Measurements from ENCODE around the gene CFLAR.

The CFLAR gene

DNA sequence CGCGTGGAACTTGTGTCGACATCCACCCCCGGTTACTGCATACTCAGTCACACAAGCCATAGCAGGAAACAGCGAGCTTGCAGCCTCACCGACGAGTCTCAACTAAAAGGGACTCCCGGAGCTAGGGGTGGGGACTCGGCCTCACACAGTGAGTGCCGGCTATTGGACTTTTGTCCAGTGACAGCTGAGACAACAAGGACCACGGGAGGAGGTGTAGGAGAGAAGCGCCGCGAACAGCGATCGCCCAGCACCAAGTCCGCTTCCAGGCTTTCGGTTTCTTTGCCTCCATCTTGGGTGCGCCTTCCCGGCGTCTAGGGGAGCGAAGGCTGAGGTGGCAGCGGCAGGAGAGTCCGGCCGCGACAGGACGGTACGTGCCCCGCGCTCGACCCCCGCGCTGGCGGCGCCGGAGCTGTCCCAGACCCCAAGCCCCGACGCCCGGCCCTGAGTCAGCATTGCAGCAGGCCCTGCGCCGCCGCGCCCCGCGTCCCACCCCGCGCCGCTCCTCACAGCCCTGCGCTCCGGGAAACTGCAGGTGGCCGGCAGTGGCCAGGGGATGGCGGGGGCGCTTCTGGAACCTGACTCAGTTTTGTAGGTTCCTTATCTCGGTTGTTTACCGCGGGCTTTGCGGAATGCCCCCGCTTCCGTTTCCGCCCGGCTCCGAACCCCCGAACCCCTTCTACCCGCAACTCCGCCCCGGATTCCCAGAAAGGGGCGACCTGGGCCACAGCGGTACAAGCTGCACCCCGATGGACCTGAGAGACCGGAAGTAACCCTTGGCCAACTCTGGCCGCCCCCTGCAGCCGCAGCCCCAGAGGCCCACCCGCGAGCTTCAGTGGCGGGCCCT lies at the start of gene CFLAR:
CFLAR (plus strand) TSS at position 50 of the 844 bp plus-strand sequence. CDS start 13,702 bp downstream, outside the sequence.
- peak within 1 kb of the TSS; percentile 98 for H3K4me3 Mint-ChIP-seq
- no peaks in the 10 kb centered on the region for H3K27me3 Mint-ChIP-seq
- peaks cover 12% of the 10 kb centered on the region for H3K36me3 Mint-ChIP-seq (ENCODE audit: low read depth)
- DNase-seq (peak; percentile 86), ATAC-seq (peak; percentile 38)
- H3K4me1 Mint-ChIP-seq: peaks cover 41% of the 10 kb centered on the region
- no peaks in the 10 kb centered on the region for H3K9me3 Mint-ChIP-seq
- peak within 1 kb of the TSS; percentile 99 for H3K27ac Mint-ChIP-seq

DNA sequence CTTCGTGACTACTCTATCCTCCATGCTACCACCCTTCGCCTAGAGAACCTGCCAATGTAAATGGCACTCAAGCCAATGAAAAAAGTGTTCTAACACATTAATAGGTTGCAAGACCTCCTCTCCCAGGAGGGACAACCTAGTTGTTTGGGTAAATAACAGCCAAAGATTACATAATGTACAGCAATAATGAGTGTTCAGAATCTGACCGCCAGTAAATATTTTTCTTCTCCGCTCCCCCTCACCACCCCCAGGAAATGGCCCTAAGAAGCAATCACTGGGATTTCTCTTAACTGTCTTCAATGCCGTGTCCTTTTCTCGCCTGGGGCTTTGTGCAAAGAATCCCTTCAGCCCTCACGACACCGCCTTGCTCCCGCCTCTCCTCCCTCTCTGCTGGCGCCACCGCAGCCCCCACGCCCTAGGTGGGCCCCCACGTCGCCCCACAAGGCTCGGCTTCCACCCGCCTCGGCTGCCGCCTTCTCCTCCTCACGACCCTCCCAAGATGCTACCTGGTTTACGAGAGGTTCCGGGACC lies 45.0 kb upstream of the CFLAR start:
- Mint-ChIP-seq H3K36me3 (ENCODE audit: low read depth) (peaks cover 3% of the 10 kb centered on the region), H3K4me3 (peak overlapping the region; percentile 89), H3K27me3 (no peaks in the 10 kb centered on the region), H3K9me3 (no peaks in the 10 kb centered on the region), H3K27ac (peak overlapping the region; percentile 92), H3K4me1 (peaks cover 63% of the 10 kb centered on the region)
- no peak for DNase-seq
- ATAC-seq: peak; percentile 34

DNA sequence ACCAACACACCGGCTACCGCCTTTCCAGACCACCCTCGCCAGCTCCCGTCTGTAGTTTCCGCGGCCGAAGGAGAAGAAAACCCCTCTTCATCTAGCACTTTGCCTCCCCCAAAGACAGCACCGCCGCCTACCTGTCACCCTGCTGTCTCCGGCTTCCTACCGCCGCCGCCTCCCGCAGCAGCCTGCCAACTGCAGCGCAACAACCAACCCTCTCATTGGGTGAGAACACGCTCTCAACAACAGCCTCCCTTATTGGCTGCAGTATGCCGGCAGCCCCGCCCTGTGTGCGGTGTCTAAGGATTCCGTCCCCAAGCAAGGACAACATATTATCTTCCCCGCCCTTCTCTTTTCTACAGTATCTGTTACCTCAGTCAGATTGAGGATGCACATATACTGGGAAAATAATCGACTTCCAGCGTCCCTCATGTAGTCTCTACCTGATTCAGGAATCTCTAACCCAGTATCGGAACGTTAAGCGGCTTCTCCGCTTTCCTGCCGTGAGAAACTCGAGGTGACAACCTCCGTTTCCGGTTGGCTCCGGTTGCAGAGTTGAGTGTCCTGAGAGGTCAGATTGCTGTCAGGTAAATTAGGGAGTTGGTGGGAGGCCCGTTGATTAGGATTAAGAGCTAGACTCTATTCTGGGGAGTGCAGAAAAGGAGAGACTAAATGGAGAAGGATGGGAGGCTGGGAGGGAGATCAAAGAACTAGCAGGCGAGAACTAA lies 44.3 kb upstream of the CFLAR start, which contains the start of the genes HYCC2 and NDUFB3:
HYCC2 (minus strand) TSS at position 193 of the 722 bp plus-strand sequence. CDS start 47,662 bp downstream, outside the sequence.
NDUFB3 (plus strand) TSS at position 523 of the 722 bp plus-strand sequence. CDS start 6,882 bp downstream, outside the sequence.
- ATAC-seq: peak; percentile 99

DNA sequence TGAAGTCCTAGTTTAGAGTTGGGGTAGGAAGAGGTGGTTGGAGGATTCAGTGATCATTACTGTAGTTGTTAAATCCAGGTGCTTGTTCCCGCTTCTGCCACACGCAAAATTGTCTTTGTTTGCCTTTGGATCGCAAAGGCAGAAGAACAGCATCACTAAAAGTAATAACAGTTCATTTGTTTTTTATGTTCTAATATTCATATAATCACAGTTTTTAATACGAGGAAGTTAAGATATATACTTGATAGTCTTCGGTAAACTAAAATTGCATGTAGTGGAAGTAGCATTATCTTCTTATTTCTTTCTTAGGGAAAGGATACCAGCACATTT lies 43.8 kb upstream of the CFLAR start:
- Mint-ChIP-seq H3K4me3 (peak overlapping the region; percentile 89), H3K4me1 (peaks cover 53% of the 10 kb centered on the region), H3K9me3 (no peaks in the 10 kb centered on the region), H3K27me3 (no peaks in the 10 kb centered on the region), H3K27ac (peak overlapping the region; percentile 92), H3K36me3 (ENCODE audit: low read depth) (peaks cover 3% of the 10 kb centered on the region)
- no peak for DNase-seq
- no peak for ATAC-seq

More for the DNA sequence above, 44.3 kb upstream of the CFLAR start, which contains the start of the genes HYCC2 and NDUFB3:
- Mint-ChIP-seq H3K27me3 (no peaks in the 10 kb centered on the region), H3K9me3 (no peaks in the 10 kb centered on the region), H3K4me3 (peak within 1 kb of the TSS; percentile 89), H3K4me1 (peaks cover 58% of the 10 kb centered on the region), H3K27ac (peak within 1 kb of the TSS; percentile 92), H3K36me3 (ENCODE audit: low read depth) (peaks cover 3% of the 10 kb centered on the region)
- DNase-seq: peak; percentile 89

DNA sequence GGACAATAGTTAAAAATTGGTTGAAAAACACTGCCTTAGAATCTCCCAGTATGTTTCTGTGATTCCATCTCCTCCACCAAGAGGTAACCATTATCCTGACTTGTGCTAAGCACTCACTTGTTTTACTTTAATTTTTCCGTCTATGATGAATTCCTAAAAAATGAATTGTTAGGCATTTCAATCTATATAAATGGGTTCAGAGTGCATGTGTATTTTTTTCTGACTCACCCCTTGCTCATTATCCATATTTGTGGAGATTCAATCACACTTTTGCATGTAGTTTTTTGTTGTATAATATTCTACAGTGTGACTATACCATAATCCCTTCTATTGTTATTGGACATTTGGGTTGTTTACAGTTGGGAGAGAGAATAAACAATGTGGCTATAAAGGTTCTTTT lies 42.9 kb upstream of the CFLAR start:
- ATAC-seq (no peak), DNase-seq (no peak)
- Mint-ChIP-seq H3K4me1 (peaks cover 53% of the 10 kb centered on the region), H3K36me3 (ENCODE audit: low read depth) (peaks cover 3% of the 10 kb centered on the region), H3K9me3 (no peaks in the 10 kb centered on the region), H3K27me3 (no peaks in the 10 kb centered on the region), H3K4me3 (peak overlapping the region; percentile 89), H3K27ac (peak overlapping the region; percentile 14)

DNA sequence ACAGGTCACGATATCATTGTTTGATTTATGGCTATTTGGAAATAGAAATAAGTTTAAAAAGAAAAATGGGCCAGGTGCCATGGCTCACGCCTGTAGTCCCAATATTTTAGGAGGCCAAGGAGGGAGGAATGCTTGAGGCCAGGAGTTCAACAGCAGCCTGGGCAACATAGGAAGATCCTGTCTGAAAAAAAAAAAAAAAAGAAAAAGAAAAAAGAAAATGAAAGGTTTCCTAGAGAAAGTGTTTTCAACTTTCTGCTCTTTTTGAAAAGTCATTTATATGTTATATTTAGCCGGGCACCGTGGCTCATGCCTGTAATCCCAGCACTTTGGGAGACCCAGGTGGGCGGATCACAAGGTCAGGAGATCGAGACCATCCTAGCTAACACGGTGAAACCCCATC lies 41.0 kb upstream of the CFLAR start:
- H3K27me3 Mint-ChIP-seq: no peaks in the 10 kb centered on the region
- H3K4me1 Mint-ChIP-seq: peaks cover 39% of the 10 kb centered on the region
- ATAC-seq (no peak), DNase-seq (no peak)
- H3K27ac Mint-ChIP-seq: no peak overlapping the region
- H3K36me3 Mint-ChIP-seq (ENCODE audit: low read depth): peaks cover 7% of the 10 kb centered on the region
- no peak overlapping the region for H3K4me3 Mint-ChIP-seq
- H3K9me3 Mint-ChIP-seq: no peaks in the 10 kb centered on the region

DNA sequence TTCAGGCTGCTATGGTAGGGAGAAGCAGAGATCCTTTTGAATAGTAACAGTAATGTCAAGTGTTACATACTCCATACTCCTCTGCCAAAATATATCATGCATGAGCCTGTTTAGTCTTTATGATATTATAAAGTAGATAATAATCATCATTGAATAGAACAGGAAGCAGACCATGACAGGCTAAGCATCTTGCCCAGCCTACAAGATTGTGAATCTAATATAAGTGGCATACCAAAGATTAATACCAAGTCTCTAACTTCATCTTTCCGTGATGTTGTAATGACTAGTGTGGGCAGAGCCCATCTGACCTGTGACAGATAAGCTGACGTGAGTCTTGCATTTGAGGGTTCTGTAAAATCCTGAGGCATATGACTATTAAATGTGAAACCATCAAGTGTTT lies 31.1 kb upstream of the CFLAR start:
- Mint-ChIP-seq H3K27me3 (no peaks in the 10 kb centered on the region), H3K9me3 (no peaks in the 10 kb centered on the region), H3K4me3 (no peak overlapping the region), H3K4me1 (peaks cover 3% of the 10 kb centered on the region), H3K27ac (peak overlapping the region; percentile 2), H3K36me3 (ENCODE audit: low read depth) (peaks cover 28% of the 10 kb centered on the region)
- ATAC-seq (no peak), DNase-seq (no peak)

DNA sequence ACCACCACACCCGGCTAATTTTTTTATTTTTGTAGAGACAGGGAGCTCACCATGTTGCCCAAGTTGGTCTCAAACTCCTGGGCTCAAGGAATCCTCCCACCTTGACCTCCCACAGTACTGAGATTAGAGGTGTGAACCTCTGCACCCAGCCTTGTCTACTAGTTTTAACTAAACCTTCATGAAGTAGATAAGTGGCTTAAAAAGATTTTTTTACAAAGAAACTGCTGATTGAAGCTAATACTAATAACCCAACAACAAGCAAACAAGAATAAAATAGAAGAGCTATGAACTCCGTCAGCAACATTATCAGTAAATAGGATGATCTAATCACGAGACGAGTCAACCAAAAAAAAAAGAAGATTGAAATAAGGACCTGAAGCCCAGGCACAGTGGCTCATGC lies 25.4 kb upstream of the CFLAR start:
- H3K4me1 Mint-ChIP-seq: peaks cover 3% of the 10 kb centered on the region
- ATAC-seq: no peak
- H3K27ac Mint-ChIP-seq: no peak overlapping the region
- H3K36me3 Mint-ChIP-seq (ENCODE audit: low read depth): peaks cover 16% of the 10 kb centered on the region
- no peak for DNase-seq
- H3K27me3 Mint-ChIP-seq: no peaks in the 10 kb centered on the region
- H3K4me3 Mint-ChIP-seq: no peak overlapping the region
- no peaks in the 10 kb centered on the region for H3K9me3 Mint-ChIP-seq

DNA sequence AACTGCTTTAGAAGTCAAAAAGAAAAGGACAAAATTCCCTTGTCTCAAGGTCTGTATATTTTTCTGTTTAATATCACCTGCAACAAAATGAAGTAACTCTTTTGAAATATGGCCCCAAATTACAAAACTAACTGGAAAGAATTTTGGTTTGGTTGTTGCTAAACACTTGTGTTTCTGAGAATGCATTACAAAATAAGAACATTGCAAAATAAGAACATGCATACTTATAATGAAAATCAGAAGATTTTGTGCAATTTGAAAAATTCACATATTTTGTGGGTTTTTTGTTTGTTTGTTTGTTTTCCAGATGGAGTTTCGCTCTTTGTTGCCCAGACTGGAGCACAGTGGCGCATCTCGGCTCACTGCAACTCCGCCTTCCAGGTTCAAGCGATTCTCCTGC lies 22.4 kb upstream of the CFLAR start:
- Mint-ChIP-seq H3K27me3 (no peaks in the 10 kb centered on the region), H3K9me3 (no peaks in the 10 kb centered on the region), H3K4me1 (peaks cover 3% of the 10 kb centered on the region), H3K36me3 (ENCODE audit: low read depth) (peaks cover 4% of the 10 kb centered on the region), H3K4me3 (no peak overlapping the region), H3K27ac (no peak overlapping the region)
- ATAC-seq: no peak
- DNase-seq: no peak

DNA sequence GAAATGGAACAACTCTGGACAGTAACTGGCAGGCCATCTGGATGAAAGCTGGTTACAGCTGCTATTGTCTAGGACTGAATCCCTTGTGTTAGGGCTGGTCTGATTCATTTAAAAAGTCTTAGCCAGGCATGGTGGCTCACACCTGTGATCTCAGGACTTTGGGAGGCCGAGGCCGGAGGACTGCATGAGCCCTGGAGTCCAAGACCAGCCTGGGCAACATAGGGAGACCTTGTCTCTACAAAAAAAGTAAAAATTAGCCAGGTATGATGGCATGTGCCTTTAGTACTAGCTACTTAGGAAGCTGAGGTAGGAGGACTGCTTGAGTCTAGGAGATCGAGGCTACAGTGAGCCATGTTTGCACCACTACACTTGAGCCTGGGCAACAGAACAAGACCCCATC lies 15.5 kb upstream of the CFLAR start:
- no peaks in the 10 kb centered on the region for H3K9me3 Mint-ChIP-seq
- no peaks in the 10 kb centered on the region for H3K27me3 Mint-ChIP-seq
- DNase-seq (no peak), ATAC-seq (no peak)
- no peaks in the 10 kb centered on the region for H3K4me1 Mint-ChIP-seq
- no peak overlapping the region for H3K4me3 Mint-ChIP-seq
- no peaks in the 10 kb centered on the region for H3K36me3 Mint-ChIP-seq (ENCODE audit: low read depth)
- no peak overlapping the region for H3K27ac Mint-ChIP-seq

DNA sequence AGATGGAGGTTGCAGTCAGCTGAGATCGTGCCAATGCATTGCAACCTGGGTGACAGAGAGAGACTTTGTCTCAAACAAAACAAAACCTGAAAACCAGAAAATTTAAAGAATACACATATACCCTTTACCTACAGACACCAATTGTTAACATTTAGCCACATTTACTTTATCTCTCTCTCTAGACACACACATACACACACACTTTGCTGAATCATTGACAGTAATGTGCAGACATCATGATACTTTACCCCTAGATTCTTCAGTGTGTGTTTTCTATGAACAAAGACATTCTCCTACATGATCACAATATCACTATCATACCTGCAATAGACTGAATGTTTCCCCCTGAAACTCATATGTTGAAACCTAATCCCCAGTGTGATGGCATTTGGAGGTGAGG lies 10.2 kb upstream of the CFLAR start:
- Mint-ChIP-seq H3K27ac (no peak overlapping the region), H3K36me3 (ENCODE audit: low read depth) (peaks cover 5% of the 10 kb centered on the region), H3K4me1 (no peaks in the 10 kb centered on the region), H3K4me3 (no peak overlapping the region), H3K9me3 (no peaks in the 10 kb centered on the region), H3K27me3 (no peaks in the 10 kb centered on the region)
- DNase-seq (no peak), ATAC-seq (no peak)

DNA sequence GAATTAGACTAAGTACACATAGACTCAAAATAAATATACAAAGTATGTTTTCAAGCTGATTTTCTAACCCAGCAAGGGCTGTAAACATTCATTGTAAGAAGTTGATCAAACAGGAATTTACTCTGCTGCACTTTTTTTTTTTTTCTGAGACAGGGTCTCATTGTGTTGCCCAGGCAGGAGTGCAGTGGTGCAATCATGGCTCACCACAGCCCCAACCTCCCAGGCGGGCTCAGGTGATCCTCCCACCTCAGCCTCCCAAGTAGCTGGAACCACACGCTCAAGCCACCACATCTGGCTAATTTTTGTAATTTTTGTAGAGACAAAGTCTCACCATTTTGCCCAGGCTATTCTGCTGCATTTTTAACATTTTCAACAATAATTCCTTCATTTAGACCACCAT lies 8.3 kb upstream of the CFLAR start:
- Mint-ChIP-seq H3K4me3 (no peak overlapping the region), H3K27ac (no peak overlapping the region), H3K9me3 (no peaks in the 10 kb centered on the region), H3K27me3 (no peaks in the 10 kb centered on the region), H3K4me1 (peaks cover 3% of the 10 kb centered on the region), H3K36me3 (ENCODE audit: low read depth) (peaks cover 5% of the 10 kb centered on the region)
- no peak for ATAC-seq
- DNase-seq: no peak

DNA sequence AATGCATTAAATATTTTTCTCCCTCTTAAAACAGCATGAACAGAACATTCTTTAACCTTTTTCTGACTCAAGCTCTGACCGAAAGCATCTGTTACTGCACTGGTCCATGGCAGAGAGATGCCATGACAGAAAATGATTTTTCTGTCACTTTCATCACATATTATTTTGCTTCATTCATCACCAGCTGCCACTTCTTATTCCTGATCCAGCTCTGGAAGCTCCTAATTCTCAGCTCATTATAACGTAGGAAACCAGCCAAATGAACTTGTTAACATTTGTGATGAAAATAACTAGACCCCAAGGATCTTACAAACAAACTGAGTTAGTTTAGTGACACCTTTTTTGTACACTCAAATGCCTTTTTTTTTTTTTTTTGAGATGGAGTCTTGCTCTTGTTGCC lies 7.6 kb upstream of the CFLAR start:
- H3K27me3 Mint-ChIP-seq: no peaks in the 10 kb centered on the region
- H3K4me1 Mint-ChIP-seq: peaks cover 4% of the 10 kb centered on the region
- DNase-seq: no peak

DNA sequence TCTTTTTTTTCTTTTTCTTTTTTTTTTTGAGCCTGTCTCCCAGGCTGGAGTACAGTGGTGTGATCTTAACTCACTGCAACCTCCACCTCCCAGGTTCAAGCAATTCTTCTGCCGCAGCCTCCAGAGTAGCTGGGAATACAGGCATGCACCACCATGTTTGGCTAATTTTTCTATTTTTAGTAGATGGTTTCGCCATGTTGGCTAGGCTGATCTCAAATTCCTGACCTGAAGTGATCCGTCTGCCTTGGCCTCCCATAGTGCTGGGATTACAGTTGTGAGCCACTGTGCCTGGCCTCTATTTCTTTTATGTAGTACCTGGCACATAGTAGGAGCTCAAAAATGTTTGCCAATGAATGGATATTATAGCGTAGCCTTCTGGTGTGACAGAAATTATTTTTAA lies 6.8 kb upstream of the CFLAR start:
- Mint-ChIP-seq H3K27ac (no peak overlapping the region), H3K27me3 (no peaks in the 10 kb centered on the region), H3K36me3 (ENCODE audit: low read depth) (peaks cover 5% of the 10 kb centered on the region), H3K9me3 (no peaks in the 10 kb centered on the region), H3K4me1 (peaks cover 9% of the 10 kb centered on the region), H3K4me3 (no peak overlapping the region)
- ATAC-seq: no peak
- DNase-seq: no peak

More for the DNA sequence above, 7.6 kb upstream of the CFLAR start:
- Mint-ChIP-seq H3K9me3 (no peaks in the 10 kb centered on the region), H3K27ac (no peak overlapping the region), H3K36me3 (ENCODE audit: low read depth) (peaks cover 5% of the 10 kb centered on the region), H3K4me3 (no peak overlapping the region)
- no peak for ATAC-seq

DNA sequence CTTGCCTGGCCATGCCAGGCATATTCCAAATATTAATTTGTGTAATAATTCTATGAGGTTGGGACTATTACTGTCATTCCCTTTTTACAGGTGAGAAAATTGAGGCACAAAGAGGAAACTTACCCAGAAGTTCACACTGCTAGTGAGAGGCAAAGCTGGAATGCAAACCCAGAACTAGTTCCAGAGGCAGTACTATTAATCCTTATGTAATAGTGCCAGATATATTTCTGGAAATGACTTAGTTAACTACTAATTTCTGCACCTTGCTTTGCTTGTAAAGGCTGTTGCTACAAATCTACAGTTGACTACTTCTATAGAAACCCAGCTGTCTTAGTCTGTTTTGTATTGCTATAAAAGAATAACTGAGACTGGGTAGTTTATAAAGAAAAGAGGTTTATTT lies 5.3 kb upstream of the CFLAR start:
- Mint-ChIP-seq H3K4me1 (peaks cover 22% of the 10 kb centered on the region), H3K27me3 (no peaks in the 10 kb centered on the region), H3K9me3 (no peaks in the 10 kb centered on the region), H3K36me3 (ENCODE audit: low read depth) (peaks cover 5% of the 10 kb centered on the region), H3K4me3 (no peak overlapping the region), H3K27ac (no peak overlapping the region)
- ATAC-seq (no peak), DNase-seq (no peak)

All from activated naive CD8-positive, alpha-beta T cell treated with anti-CD3 and anti-CD28 coated beads, Interleukin-2, amount 50 U/mL, for 24 hours (primary cell).